ENCODE measurements around the gene TPSD1. TPM values are rescaled to one million over a fixed set of nuclear protein-coding genes. Genes with fewer than 3 reads are reported as not detected.
A peak's percentile ranks its signal among the peaks of the same experiment; 100 is the strongest.

TPSD1 gene
- total RNA-seq, 1 experiment from 2014 or later: 0.31 TPM

GRCh38 chr16:1300664-1301476 is 45.0 kb downstream of the TPSD1 start:
- POLR2A ChIA-PET: interaction anchor here (1.1 to 1.5 kb wide), 2 partner anchors 20 to 31 kb away, joined by 3 to 6 read pairs; no protein-coding TSS in a partner anchor
- Mint-ChIP-seq H3K9me3 (no peaks in the 10 kb centered on the region), H3K27ac (no peak overlapping the region), H3K27me3 (ENCODE audit: low read depth) (peaks cover 11% of the 10 kb centered on the region), H3K36me3 (no peaks in the 10 kb centered on the region), H3K4me1 (peaks cover 20% of the 10 kb centered on the region), H3K4me3 (no peak overlapping the region)
- TF ChIP-seq ZNF423 (CRISPR knock-in tag; IDR thresholded peaks at IDR 0.05): peak; percentile 76
- peak; percentile 89 for TF ChIP-seq CTCF (IDR thresholded peaks at IDR 0.05)
- peak; percentile 39; the same call in 1 of the 2 replicates for TF ChIP-seq FOXK1 (CRISPR knock-in tag; IDR thresholded peaks at IDR 0.05)
- TF ChIP-seq, protein P1, sequence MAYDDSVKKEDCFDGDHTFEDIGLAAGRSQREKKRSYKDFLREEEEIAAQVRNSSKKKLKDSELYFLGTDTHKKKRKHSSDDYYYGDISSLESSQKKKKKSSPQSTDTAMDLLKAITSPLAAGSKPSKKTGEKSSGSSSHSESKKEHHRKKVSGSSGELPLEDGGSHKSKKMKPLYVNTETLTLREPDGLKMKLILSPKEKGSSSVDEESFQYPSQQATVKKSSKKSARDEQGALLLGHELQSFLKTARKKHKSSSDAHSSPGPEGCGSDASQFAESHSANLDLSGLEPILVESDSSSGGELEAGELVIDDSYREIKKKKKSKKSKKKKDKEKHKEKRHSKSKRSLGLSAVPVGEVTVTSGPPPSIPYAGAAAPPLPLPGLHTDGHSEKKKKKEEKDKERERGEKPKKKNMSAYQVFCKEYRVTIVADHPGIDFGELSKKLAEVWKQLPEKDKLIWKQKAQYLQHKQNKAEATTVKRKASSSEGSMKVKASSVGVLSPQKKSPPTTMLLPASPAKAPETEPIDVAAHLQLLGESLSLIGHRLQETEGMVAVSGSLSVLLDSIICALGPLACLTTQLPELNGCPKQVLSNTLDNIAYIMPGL (CRISPR knock-in tag; IDR thresholded peaks at IDR 0.05): peak; percentile 83
- TF ChIP-seq CDX4 (CRISPR knock-in tag; IDR thresholded peaks at IDR 0.05; ENCODE audit: borderline replicate concordance): no peak
- TF ChIP-seq, protein P2, sequence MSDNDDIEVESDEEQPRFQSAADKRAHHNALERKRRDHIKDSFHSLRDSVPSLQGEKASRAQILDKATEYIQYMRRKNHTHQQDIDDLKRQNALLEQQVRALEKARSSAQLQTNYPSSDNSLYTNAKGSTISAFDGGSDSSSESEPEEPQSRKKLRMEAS (CRISPR knock-in tag; IDR thresholded peaks at IDR 0.05): peak; percentile 38; the same call in 1 of the 2 replicates
- 0 out of 2 replicates have a peak, but pooled peaks have one; percentile 33 for TF ChIP-seq ZNF121 (CRISPR knock-in tag; IDR thresholded peaks at IDR 0.05)
- TF ChIP-seq SMAD3 (CRISPR knock-in tag; IDR thresholded peaks at IDR 0.05; ENCODE audit: borderline replicate concordance): no peak
- no peak for TF ChIP-seq RELA (CRISPR knock-in tag; IDR thresholded peaks at IDR 0.05; ENCODE audit: borderline replicate concordance)
- no peak for TF ChIP-seq GABPB1 (CRISPR knock-in tag; IDR thresholded peaks at IDR 0.05)
- TF ChIP-seq FOXP1 (CRISPR knock-in tag; IDR thresholded peaks at IDR 0.05; ENCODE audit: borderline replicate concordance): 0 out of 2 replicates have a peak, but pooled peaks have one; percentile 55
- ATAC-seq: peak; percentile 70
- CTCF ChIA-PET: interaction anchor here (0.6 to 3.3 kb wide), 21 partner anchors 8 to 481 kb away, joined by 3 to 48 read pairs (median 6); partner anchors contain the start of genes BAIAP3, SPSB3, UBE2I and UQCC4
- peak; percentile 83 for DNase-seq (ENCODE audit: low spot score)

GRCh38 chr16:1301562-1301961 is 45.7 kb downstream of the TPSD1 start:
- ChIA-PET POLR2A (interaction anchor here (1.1 to 1.5 kb wide), 2 partner anchors 21 to 31 kb away, joined by 3 to 6 read pairs; no protein-coding TSS in a partner anchor), CTCF (interaction anchor here (0.6 to 3.3 kb wide), 21 partner anchors 8 to 481 kb away, joined by 3 to 48 read pairs (median 6); partner anchors contain the start of genes BAIAP3, SPSB3, UBE2I and UQCC4)
- ATAC-seq (no peak), DNase-seq (ENCODE audit: low spot score) (no peak)
- H3K4me3 Mint-ChIP-seq: no peak overlapping the region
- TF ChIP-seq ZNF121 (CRISPR knock-in tag; IDR thresholded peaks at IDR 0.05) (no peak), ZNF423 (CRISPR knock-in tag; IDR thresholded peaks at IDR 0.05) (no peak), ZBTB21 (CRISPR knock-in tag; IDR thresholded peaks at IDR 0.05; ENCODE audit: borderline replicate concordance) (no peak), ELF4 (CRISPR knock-in tag; IDR thresholded peaks at IDR 0.05; ENCODE audit: low read depth) (no peak), FOXK1 (CRISPR knock-in tag; IDR thresholded peaks at IDR 0.05) (no peak), ZNF232 (CRISPR knock-in tag; IDR thresholded peaks at IDR 0.05) (no peak), NFE2L1 (CRISPR knock-in tag; IDR thresholded peaks at IDR 0.05) (no peak)
- H3K27me3 Mint-ChIP-seq (ENCODE audit: low read depth): peaks cover 11% of the 10 kb centered on the region
- peaks cover 19% of the 10 kb centered on the region for H3K4me1 Mint-ChIP-seq
- H3K36me3 Mint-ChIP-seq: no peaks in the 10 kb centered on the region
- H3K27ac Mint-ChIP-seq: no peak overlapping the region
- no peaks in the 10 kb centered on the region for H3K9me3 Mint-ChIP-seq

DNA sequence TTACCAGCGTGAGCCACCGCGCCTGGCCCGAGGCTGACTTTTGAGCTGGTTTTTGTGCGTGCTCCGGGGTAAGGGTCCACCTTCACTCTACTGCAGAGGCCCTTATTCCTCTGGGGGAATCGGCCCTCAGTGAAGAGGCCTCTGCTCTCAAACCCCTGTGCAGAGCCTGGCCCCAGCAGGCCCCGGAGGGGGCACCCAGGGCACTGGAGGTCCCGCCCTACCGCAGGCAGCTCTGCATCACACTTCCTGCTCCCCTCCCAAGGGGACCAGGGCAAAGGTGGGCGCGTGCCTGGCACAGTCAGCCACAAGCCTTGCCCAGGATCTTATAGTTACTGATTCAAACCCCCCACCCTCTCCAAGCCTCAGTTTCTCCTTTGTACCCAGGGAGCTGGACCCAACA is 50.0 kb downstream of the TPSD1 start:
- no peak for TF ChIP-seq SP1 (CRISPR knock-in tag; conservative IDR thresholded peaks at IDR 0.05)
- no peak for TF ChIP-seq JUN (CRISPR knock-in tag; IDR thresholded peaks at IDR 0.05)
- TF ChIP-seq, protein P3, sequence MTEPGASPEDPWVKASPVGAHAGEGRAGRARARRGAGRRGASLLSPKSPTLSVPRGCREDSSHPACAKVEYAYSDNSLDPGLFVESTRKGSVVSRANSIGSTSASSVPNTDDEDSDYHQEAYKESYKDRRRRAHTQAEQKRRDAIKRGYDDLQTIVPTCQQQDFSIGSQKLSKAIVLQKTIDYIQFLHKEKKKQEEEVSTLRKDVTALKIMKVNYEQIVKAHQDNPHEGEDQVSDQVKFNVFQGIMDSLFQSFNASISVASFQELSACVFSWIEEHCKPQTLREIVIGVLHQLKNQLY (CRISPR knock-in tag; IDR thresholded peaks at IDR 0.05): no peak
- CTCF ChIA-PET: interaction anchor here (0.7 to 1.6 kb wide), 3 partner anchors 16 to 249 kb away, joined by 3 to 9 read pairs (median 3); no protein-coding TSS in a partner anchor

More for the DNA sequence above, 50.0 kb downstream of the TPSD1 start:
- ATAC-seq (no peak), DNase-seq (ENCODE audit: low spot score) (no peak)
- no peak overlapping the region for H3K4me3 Mint-ChIP-seq
- H3K27me3 Mint-ChIP-seq (ENCODE audit: low read depth): no peaks in the 10 kb centered on the region
- H3K9me3 Mint-ChIP-seq: no peaks in the 10 kb centered on the region
- no peak overlapping the region for H3K27ac Mint-ChIP-seq
- POLR2A ChIA-PET: no interaction called here
- 0 out of 2 replicates have a peak, but pooled peaks cover 7% of the 10 kb centered on the region for H3K36me3 Mint-ChIP-seq
- peaks cover 13% of the 10 kb centered on the region for H3K4me1 Mint-ChIP-seq

All from WTC11 (cell line).